Spleen (tissue), 3 donors: ENCODE results near the gene SDHAF2.

ENCODE experiments used
- POLR2A ChIP-seq, 3 donors: fragments of 450-650 bp; IDR thresholded peaks; one replicate each; pipeline ENCODE4 v1.5.1; 2017; ENCODE audit warnings: antibody characterized with exemption in 3 of 3, mild to moderate bottlenecking in 1 of 3
- POLR2AphosphoS5 ChIP-seq, 3 donors: sonication (generic); formaldehyde crosslinking; IDR thresholded peaks; one replicate each; pipeline ENCODE4 v1.5.1; 2017; ENCODE audit warnings: antibody characterized with exemption in 3 of 3

GRCh38 chr11:61401573-61401972 is 28.4 kb upstream of the SDHAF2 start:
- TF ChIP-seq POLR2AphosphoS5 (IDR thresholded peaks at IDR 0.05): no peak
- TF ChIP-seq POLR2A (IDR thresholded peaks at IDR 0.05): no peak
